Duodenal mucosa (tissue), 2 donors: ENCODE results near the gene ZNF341.

Experiments
- H3K27ac ChIP-seq: one replicate; pipeline ENCODE4 v1.7.0; 2013; ENCODE audit warnings: low read depth, low read length
- H3K27me3 ChIP-seq, 2 donors: one replicate each; pipeline ENCODE4 v1.7.0; 2013; ENCODE audit warnings: low read length in 2 of 2, control low read depth in 1 of 2; ENCODE audit not compliant: insufficient read depth in 2 of 2, control insufficient read depth in 1 of 2
- H3K36me3 ChIP-seq, 2 donors: one replicate each; pipeline ENCODE4 v1.7.0; 2013; ENCODE audit warnings: low read length in 2 of 2, control low read depth in 1 of 2; ENCODE audit not compliant: insufficient read depth in 2 of 2, control insufficient read depth in 1 of 2
- H3K4me1 ChIP-seq, 2 donors: one replicate each; pipeline ENCODE4 v1.7.0; 2013; ENCODE audit warnings: low read length in 2 of 2, control low read depth in 1 of 2; ENCODE audit not compliant: insufficient read depth in 2 of 2, control insufficient read depth in 1 of 2
- H3K4me3 ChIP-seq, 2 donors: one replicate each; pipeline ENCODE4 v1.7.0; 2013; ENCODE audit warnings: low read length in 2 of 2, low read depth in 1 of 2
- H3K9ac ChIP-seq, 2 donors: one replicate each; pipeline ENCODE4 v1.7.0; 2013; ENCODE audit warnings: low read length in 2 of 2, low read depth in 1 of 2
- H3K9me3 ChIP-seq, 2 donors: one replicate each; pipeline ENCODE4 v1.7.0; 2013; ENCODE audit warnings: low read length in 2 of 2, control low read depth in 1 of 2; ENCODE audit not compliant: control insufficient read depth in 1 of 2

The ZNF341 gene

GRCh38 chr20:33810259-33810658 is 78.5 kb downstream of the ZNF341 start:
- Histone ChIP-seq H3K27ac (no peak overlapping the region), H3K36me3 (peaks cover 0 to under 1% of the 10 kb centered on the region in 2 donors), H3K9me3 (no peaks in the 10 kb centered on the region), H3K27me3 (no peaks in the 10 kb centered on the region), H3K4me1 (peaks cover 23 to 33% of the 10 kb centered on the region in 2 donors), H3K4me3 (no peak overlapping the region), H3K9ac (no peak overlapping the region)

GRCh38 chr20:33810885-33811775 is 79.3 kb downstream of the ZNF341 start, which contains the start of gene CHMP4B:
Gene CHMP4B (plus strand): TSS chr20:33811348. CDS start chr20:33811469, 121 bp downstream.
- peaks cover 32 to 40% of the 10 kb centered on the region in 2 donors for H3K4me1 ChIP-seq
- peak within 1 kb of the TSS; percentile 95 to 98 for H3K4me3 ChIP-seq
- peaks cover 5 to 9% of the 10 kb centered on the region in 2 donors for H3K36me3 ChIP-seq
- no peaks in the 10 kb centered on the region for H3K9me3 ChIP-seq
- H3K27me3 ChIP-seq: no peaks in the 10 kb centered on the region
- H3K9ac ChIP-seq: peak within 1 kb of the TSS; percentile 99
- peak within 1 kb of the TSS; percentile 91 for H3K27ac ChIP-seq

- Histone ChIP-seq H3K4me1 (peaks cover 35 to 44% of the 10 kb centered on the region in 2 donors), H3K27ac (peak overlapping the region; percentile 91), H3K9me3 (no peaks in the 10 kb centered on the region), H3K9ac (peak overlapping the region; percentile 99), H3K36me3 (peaks cover 5 to 9% of the 10 kb centered on the region in 2 donors), H3K4me3 (peak overlapping the region; percentile 95 to 98), H3K27me3 (no peaks in the 10 kb centered on the region)
Observed at GRCh38 chr20:33811776-33812151, 80.0 kb downstream of the ZNF341 start.

- Histone ChIP-seq H3K27me3 (no peaks in the 10 kb centered on the region), H3K36me3 (peaks cover 5 to 9% of the 10 kb centered on the region in 2 donors), H3K27ac (peak overlapping the region; percentile 91), H3K4me1 (peaks cover 39 to 50% of the 10 kb centered on the region in 2 donors), H3K9ac (peak overlapping the region; percentile 99), H3K4me3 (peak overlapping the region; percentile 95 to 98), H3K9me3 (no peaks in the 10 kb centered on the region)
Observed at GRCh38 chr20:33812152-33812849, 80.5 kb downstream of the ZNF341 start.

GRCh38 chr20:33812908-33813462 is 81.2 kb downstream of the ZNF341 start:
- Histone ChIP-seq H3K36me3 (peaks cover 5 to 9% of the 10 kb centered on the region in 2 donors), H3K27ac (peak overlapping the region; percentile 91), H3K4me1 (peaks cover 46 to 57% of the 10 kb centered on the region in 2 donors), H3K27me3 (no peaks in the 10 kb centered on the region), H3K4me3 (peak overlapping the region; percentile 95 to 98), H3K9me3 (no peaks in the 10 kb centered on the region), H3K9ac (peak overlapping the region; percentile 99)

- Histone ChIP-seq H3K27me3 (no peaks in the 10 kb centered on the region), H3K4me3 (peak overlapping the region; percentile 31 to 65), H3K36me3 (peaks cover 5 to 9% of the 10 kb centered on the region in 2 donors), H3K27ac (no peak overlapping the region), H3K9me3 (no peaks in the 10 kb centered on the region), H3K4me1 (peaks cover 52 to 60% of the 10 kb centered on the region in 2 donors), H3K9ac (peak overlapping the region in 1 of 2 donors; percentile 49)
Observed at GRCh38 chr20:33814238-33814712, 82.5 kb downstream of the ZNF341 start.

- Histone ChIP-seq H3K4me1 (peaks cover 55 to 64% of the 10 kb centered on the region in 2 donors), H3K9ac (no peak overlapping the region), H3K36me3 (peaks cover 5 to 9% of the 10 kb centered on the region in 2 donors)
Observed at GRCh38 chr20:33815671-33816070, 83.9 kb downstream of the ZNF341 start.

GRCh38 chr20:33816191-33816590 is 84.4 kb downstream of the ZNF341 start:
- Histone ChIP-seq H3K4me1 (peaks cover 55 to 62% of the 10 kb centered on the region in 2 donors), H3K9me3 (no peaks in the 10 kb centered on the region), H3K4me3 (no peak overlapping the region), H3K27ac (no peak overlapping the region), H3K27me3 (no peaks in the 10 kb centered on the region), H3K36me3 (peaks cover 5 to 9% of the 10 kb centered on the region in 2 donors), H3K9ac (no peak overlapping the region)

More at GRCh38 chr20:33815671-33816070, 83.9 kb downstream of the ZNF341 start:
- H3K27me3 ChIP-seq: no peaks in the 10 kb centered on the region
- no peak overlapping the region for H3K27ac ChIP-seq
- no peaks in the 10 kb centered on the region for H3K9me3 ChIP-seq
- H3K4me3 ChIP-seq: no peak overlapping the region

GRCh38 chr20:33817411-33817810 is 85.6 kb downstream of the ZNF341 start:
- Histone ChIP-seq H3K9me3 (no peaks in the 10 kb centered on the region), H3K9ac (no peak overlapping the region), H3K4me1 (peaks cover 55 to 61% of the 10 kb centered on the region in 2 donors), H3K36me3 (peaks cover 5 to 9% of the 10 kb centered on the region in 2 donors), H3K27ac (no peak overlapping the region), H3K27me3 (no peaks in the 10 kb centered on the region), H3K4me3 (no peak overlapping the region)
